ENCODE data around the gene CCDC57. TPM values are rescaled to one million over a fixed set of nuclear protein-coding genes. Genes with fewer than 3 reads are reported as not detected.

CCDC57 gene
- total RNA-seq, 1 experiment from 2014 or later = 14.6 TPM

GRCh38 chr17:82092995-82093751 is 119.5 kb downstream of the CCDC57 start:
- no peak for DNase-seq (ENCODE audit: low spot score)

- no peak for DNase-seq (ENCODE audit: low spot score)
Observed at GRCh38 chr17:82092628-82092994, 120.0 kb downstream of the CCDC57 start.

- no peak for DNase-seq (ENCODE audit: low spot score)
Observed at GRCh38 chr17:82092094-82092586, 120.5 kb downstream of the CCDC57 start.

- DNase-seq (ENCODE audit: low spot score) = no peak
Observed at GRCh38 chr17:82091264-82092066, 121.2 kb downstream of the CCDC57 start.

GRCh38 chr17:82090549-82091263 is 121.9 kb downstream of the CCDC57 start:
- no peak for DNase-seq (ENCODE audit: low spot score)

- no peak for DNase-seq (ENCODE audit: low spot score)
Observed at GRCh38 chr17:82089723-82090548, 122.7 kb downstream of the CCDC57 start.

GRCh38 chr17:82088838-82089722 is 123.6 kb downstream of the CCDC57 start:
- no peak for DNase-seq (ENCODE audit: low spot score)

- DNase-seq (ENCODE audit: low spot score) = no peak
Observed at GRCh38 chr17:82087961-82088837, 124.4 kb downstream of the CCDC57 start.

GRCh38 chr17:82086941-82087906 is 125.4 kb downstream of the CCDC57 start:
- no peak for DNase-seq (ENCODE audit: low spot score)

- no peak for DNase-seq (ENCODE audit: low spot score)
Observed at GRCh38 chr17:82085931-82086764, 126.5 kb downstream of the CCDC57 start.

GRCh38 chr17:82085031-82085861 is 127.4 kb downstream of the CCDC57 start:
- no peak for DNase-seq (ENCODE audit: low spot score)

- DNase-seq (ENCODE audit: low spot score) = no peak
Observed at GRCh38 chr17:82084373-82085030, 128.1 kb downstream of the CCDC57 start.

GRCh38 chr17:82083533-82084359 is 128.9 kb downstream of the CCDC57 start:
- DNase-seq (ENCODE audit: low spot score) = no peak

- no peak for DNase-seq (ENCODE audit: low spot score)
Observed at GRCh38 chr17:82083009-82083408, 129.6 kb downstream of the CCDC57 start.

GRCh38 chr17:82082456-82082855 is 130.2 kb downstream of the CCDC57 start:
- DNase-seq (ENCODE audit: low spot score) = no peak
